Stimulated activated CD4-positive, alpha-beta T cell treated with anti-CD3 and anti-CD28 coated beads, Interleukin-1b, Interleukin-23, amount 100 ng/mL, for 1 hour (primary cell): ENCODE data around the gene SLC35G6.
"Not testable (repeated sequence)": the region's sequence is repeated elsewhere in the genome, so short reads cannot be mapped to it uniquely, and the experiment has no call there.

Experiments
- DNase-seq, 2 donors: peaks; one replicate each; pipeline ENCODE4 v3.0.0-alpha.2; 2020; ENCODE audit warnings: low read depth in 2 of 2

The SLC35G6 gene

GRCh38 chr17:7478276-7479212 lies 2.7 kb upstream of the SLC35G6 start:
- DNase-seq = peak; percentile 32 to 41

GRCh38 chr17:7479213-7480088 lies 1.8 kb upstream of the SLC35G6 start, which contains the start of gene ZBTB4:
TSS of gene ZBTB4 (minus strand) at chr17:7479631. CDS start at chr17:7466801, 12,830 bp downstream.
- peak; percentile 37 to 49 for DNase-seq

- DNase-seq = no peak
Measured at GRCh38 chr17:7480089-7480384, 1.2 kb upstream of the SLC35G6 start.

- not testable (repeated sequence) for DNase-seq
Measured at GRCh38 chr17:7481842-7482741, 846 bp downstream of the SLC35G6 start.

GRCh38 chr17:7482742-7483088 lies 1.5 kb downstream of the SLC35G6 start:
- not testable (repeated sequence) for DNase-seq

- peak; percentile 79 to 92 for DNase-seq
Measured at GRCh38 chr17:7483255-7484066, 2.2 kb downstream of the SLC35G6 start.

GRCh38 chr17:7484067-7484918 lies 3.0 kb downstream of the SLC35G6 start, which contains the start of gene POLR2A:
TSS of gene POLR2A (plus strand) at chr17:7484366.
- DNase-seq = peak; percentile 96 to 97

GRCh38 chr17:7484919-7485377 lies 3.7 kb downstream of the SLC35G6 start:
- no peak for DNase-seq

- DNase-seq = no peak
Measured at GRCh38 chr17:7486181-7486580, 4.9 kb downstream of the SLC35G6 start.

- DNase-seq = no peak
Measured at GRCh38 chr17:7490144-7490543, 8.9 kb downstream of the SLC35G6 start.

GRCh38 chr17:7491583-7491982 lies 10.3 kb downstream of the SLC35G6 start:
- DNase-seq = no peak

- DNase-seq = no peak
Measured at GRCh38 chr17:7493941-7494340, 12.7 kb downstream of the SLC35G6 start.

GRCh38 chr17:7495906-7496434 lies 14.7 kb downstream of the SLC35G6 start:
- DNase-seq = no peak

- no peak for DNase-seq
Measured at GRCh38 chr17:7496470-7497183, 15.4 kb downstream of the SLC35G6 start.

GRCh38 chr17:7497228-7497627 lies 16.0 kb downstream of the SLC35G6 start:
- no peak for DNase-seq

GRCh38 chr17:7497636-7498035 lies 16.4 kb downstream of the SLC35G6 start:
- no peak for DNase-seq

- no peak for DNase-seq
Measured at GRCh38 chr17:7499161-7499560, 17.9 kb downstream of the SLC35G6 start.

GRCh38 chr17:7501729-7502128 lies 20.5 kb downstream of the SLC35G6 start:
- no peak for DNase-seq
